HG03103 (cell line): ENCODE results near the gene LIMA1.
"Not testable (repeated sequence)": the region's sequence is repeated elsewhere in the genome, so short reads cannot be mapped to it uniquely, and the experiment has no call there.

Source experiments
- ATAC-seq: cut with Tn5 transposase; IDR thresholded peaks from one replicate; pipeline ENCODE4 v1.9.1; 2021; ENCODE audit warnings: low read depth; ENCODE audit not compliant: unreplicated experiment

Gene LIMA1

DNA sequence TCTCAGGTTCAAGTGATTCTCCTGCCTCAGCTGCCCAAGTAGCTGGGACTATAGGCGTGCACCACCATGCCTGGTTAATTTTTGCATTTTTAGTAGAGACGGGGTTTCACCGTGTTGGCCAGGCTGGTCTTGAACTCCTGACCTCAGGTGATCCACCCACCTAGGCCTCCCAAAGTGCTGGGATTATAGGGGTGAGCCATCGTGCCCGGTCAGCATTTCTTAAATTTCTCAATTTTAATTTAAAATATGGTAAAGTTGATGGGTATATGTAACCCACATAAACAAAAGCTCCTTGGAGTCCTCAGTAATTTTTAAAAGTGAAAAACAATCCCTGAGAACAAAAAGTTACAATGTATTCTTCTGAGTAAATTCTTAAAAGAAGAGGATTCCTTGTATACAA lies 128.4 kb downstream of the LIMA1 start:
- ATAC-seq = not testable (repeated sequence)

DNA sequence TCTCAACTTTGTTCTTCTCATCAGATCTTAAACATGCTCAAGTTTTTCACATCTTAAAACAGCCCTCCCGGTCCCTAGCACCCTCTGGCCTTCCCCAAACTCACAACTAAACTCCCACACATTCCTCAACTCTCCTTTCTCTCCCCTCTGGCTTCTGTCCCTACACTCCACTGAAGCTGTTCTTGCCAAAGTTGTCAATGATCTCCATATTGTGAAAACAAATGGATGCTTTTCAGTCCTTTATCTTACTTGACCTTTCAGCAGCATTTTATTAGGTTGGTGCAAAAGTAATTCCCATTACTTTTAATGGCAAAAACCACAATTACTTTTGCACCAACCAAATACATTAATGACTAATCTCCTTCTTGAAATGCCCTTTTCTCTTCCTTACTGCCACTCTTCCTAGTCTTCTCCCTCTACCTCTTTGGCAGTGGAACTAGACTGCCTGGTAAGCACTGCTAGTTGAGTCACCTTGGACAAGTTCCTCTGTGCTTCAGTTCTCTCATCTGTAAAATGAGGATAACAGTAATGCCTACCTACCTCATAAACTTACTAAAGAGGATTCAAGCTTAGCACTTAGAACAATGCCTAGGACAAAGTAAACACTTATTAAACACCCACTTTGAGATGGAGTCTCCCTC lies 132.2 kb downstream of the LIMA1 start:
- no peak for ATAC-seq

DNA sequence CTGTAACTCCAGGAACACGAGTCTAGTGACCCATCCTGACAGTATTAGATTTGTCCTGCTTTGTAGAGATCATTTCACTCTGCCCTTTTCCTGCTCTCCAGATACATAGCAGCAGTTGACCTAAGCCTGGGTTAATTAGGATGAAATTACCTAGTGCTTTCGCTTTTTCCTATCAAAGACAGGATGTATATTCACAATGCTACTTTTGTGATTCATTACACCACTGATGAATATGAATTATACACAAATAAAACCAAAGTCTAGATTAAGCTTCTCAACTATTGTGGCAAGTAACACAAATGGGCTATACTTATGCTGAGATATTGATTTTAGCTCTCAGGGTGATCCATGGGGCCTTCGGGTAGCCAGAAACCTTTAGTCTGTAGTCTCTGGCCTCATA lies 134.0 kb downstream of the LIMA1 start:
- ATAC-seq = no peak

DNA sequence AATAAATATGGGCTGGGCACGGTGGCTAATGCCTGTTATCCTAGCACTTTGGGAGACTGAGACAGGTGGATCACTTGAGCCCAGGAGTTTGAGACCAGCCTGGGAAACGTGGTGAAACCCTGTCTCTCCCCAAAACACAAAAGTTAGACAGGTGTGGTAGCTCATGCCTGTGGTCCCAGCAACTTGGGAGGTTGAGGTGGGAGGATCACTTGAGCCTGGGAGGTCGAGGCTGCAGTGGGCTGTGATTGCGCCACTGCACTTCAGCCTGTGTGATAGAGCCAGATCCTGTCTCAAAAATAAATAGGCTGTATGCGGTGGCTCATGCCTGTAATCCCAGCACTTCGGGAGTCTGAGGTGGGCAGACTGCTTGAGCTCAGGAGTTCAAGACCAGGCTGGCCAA lies 135.3 kb downstream of the LIMA1 start:
- ATAC-seq = not testable (repeated sequence)

DNA sequence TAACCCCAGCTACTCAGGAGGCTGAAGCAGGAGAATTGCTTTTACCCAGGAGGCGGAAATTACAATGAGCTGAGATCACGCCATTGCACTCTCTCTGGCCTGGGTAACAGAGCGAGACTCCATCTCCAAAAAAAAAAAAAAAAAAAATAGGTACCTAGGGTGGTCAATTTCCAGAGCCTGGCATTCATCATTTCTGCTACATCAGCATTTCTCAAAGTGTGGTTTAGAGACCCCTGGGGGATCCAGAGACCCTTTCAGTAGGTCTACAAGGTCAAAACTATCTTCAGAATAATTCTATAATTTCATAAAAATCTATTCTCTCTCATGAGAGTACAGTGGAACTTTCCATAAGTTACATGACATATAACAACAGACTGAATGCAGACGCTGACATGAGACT lies 136.0 kb downstream of the LIMA1 start:
- no peak for ATAC-seq

DNA sequence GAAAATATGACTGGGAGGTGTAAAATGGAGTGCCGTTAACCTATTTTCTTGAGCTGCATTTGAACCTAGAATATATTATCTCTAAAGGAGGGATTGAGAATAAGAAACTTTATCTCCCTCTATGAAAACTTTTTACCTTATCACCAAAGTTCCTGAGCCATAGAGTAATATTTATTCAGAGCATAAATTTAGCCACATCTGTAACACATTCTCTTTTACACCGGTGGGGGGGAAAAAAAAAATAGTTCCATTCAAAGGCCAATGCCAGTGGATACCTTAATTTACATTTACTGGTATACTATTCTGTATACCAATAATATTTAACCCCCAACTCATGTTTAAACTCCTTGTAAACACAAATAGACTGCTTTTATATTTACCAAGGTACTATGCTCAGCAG lies 137.9 kb downstream of the LIMA1 start:
- no peak for ATAC-seq

DNA sequence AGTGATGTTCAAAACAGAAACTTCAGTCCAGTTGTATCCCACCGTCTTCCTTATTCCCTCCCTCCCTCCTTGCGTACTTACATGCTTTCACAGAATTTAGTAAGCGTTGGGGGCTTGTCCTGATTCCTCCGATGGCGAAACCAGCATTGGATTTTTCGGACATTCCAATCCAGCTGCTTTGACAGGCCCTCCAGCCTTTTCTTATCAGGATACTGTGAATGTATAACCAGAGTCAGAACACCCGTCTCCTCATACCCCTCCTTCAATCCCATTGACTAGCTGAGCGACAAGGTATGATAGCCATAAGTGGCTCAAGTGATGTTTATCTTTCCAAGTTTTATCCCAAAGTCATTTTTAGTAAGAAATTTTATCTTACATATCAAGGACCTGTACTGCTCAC lies 140.3 kb downstream of the LIMA1 start:
- ATAC-seq = no peak

DNA sequence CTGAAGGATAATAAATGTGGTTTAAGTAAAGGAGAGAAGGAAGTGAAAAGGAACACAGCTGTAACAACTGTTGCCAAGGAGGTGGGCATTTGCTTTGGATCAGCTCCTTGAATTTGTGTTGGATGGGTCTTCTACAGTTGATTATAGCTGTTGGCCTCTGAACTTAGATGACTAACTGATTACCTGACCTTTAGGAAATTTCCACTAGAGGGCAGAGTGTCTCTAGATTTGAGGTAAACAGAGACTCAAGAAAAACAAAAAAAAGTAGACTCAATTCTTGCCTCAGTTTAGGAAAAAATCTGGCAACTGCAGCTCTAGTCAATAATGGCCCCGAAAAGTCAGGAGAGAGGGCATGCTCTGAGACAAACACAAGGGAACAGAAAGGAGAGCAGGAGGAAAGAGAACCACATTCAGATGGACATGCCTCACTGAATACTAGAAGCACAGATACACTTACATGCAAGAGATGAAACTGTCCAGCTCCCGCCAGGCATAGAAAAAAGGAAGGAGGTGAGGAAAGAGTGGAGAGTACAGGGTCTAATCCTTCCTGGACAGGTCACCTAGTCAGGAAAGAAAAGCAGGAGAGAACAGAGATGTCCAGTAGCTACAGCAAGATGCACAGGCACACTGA lies 150.7 kb downstream of the LIMA1 start:
- ATAC-seq = no peak

DNA sequence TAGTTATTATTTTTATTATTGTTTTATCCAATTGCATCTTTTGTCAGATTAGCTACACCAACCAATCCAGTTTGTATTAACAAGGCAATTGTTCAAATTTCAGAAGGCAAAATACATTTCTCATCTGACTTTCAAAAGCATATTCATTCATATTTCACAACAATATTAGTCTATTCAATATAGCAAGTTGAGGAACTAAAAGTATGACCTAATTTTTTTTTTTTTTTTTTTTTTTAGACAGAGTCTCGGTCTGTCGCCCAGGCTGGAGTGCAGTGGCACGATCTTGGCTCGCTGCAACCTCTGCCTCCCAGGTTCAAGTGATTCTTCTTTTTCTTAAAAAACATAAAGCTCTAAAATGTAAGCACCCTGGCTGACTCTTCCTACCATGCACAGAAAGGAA lies 154.0 kb downstream of the LIMA1 start:
- no peak for ATAC-seq

DNA sequence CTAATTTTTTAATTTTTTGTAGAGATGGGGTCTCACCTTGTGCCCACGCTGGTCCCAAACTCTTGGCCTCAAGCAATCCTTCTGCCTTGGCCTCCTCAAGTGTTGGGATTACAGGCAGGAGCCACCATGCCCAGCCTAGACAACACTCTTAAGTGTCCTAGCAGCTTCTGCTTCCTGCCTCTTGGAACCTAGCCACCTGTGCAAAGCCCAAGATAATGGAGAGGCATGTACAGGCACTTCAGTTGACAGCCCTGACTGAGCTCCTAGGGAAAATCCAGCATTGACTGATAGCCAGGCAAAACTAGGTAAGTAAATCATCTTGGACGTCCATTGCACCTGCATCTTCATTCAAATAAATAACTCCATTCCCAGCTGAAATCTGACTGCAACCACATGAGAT lies 155.8 kb downstream of the LIMA1 start:
- ATAC-seq = no peak
